ENCODE data around the gene COX8C. TPM values are rescaled to one million over a fixed set of nuclear protein-coding genes. Genes with fewer than 3 reads are reported as not detected.

Gene COX8C
- polyA plus RNA-seq, 1 donor from 2014 or later = not detected

- no peaks in the 10 kb centered on the region for H3K9me3 ChIP-seq (ENCODE audit: low read length)
- no peaks in the 10 kb centered on the region for H3F3A ChIP-seq (ENCODE audit: insufficient read depth, low read length, poor library complexity, severe bottlenecking)
- no peak overlapping the region for H3K9ac ChIP-seq (ENCODE audit: low read length)
- no peak overlapping the region for H2AFZ ChIP-seq (ENCODE audit: low read depth, low read length)
- H3K27ac ChIP-seq (ENCODE audit: low read length) = no peak overlapping the region
- TF ChIP-seq EP300 (conservative IDR thresholded peaks at IDR 0.05; ENCODE audit: poor library complexity, severe bottlenecking) = no peak
- TF ChIP-seq CTCF (IDR thresholded peaks at IDR 0.05; ENCODE audit: poor library complexity, severe bottlenecking) = no peak
- no peak for TF ChIP-seq RAD21 (conservative IDR thresholded peaks at IDR 0.05)
- no peak for TF ChIP-seq EZH2 (IDR thresholded peaks at IDR 0.05; ENCODE audit: borderline replicate concordance, insufficient read depth, low read length, poor library complexity, severe bottlenecking)
- no peak for TF ChIP-seq SMC3 (conservative IDR thresholded peaks at IDR 0.05; ENCODE audit: poor library complexity)
- no peak for TF ChIP-seq TAF1 (IDR thresholded peaks at IDR 0.05; ENCODE audit: low read depth)
- no peak for TF ChIP-seq MXI1 (conservative IDR thresholded peaks at IDR 0.05; ENCODE audit: poor library complexity, severe bottlenecking)
- TF ChIP-seq REST (IDR thresholded peaks at IDR 0.05; ENCODE audit: borderline replicate concordance) = no peak
- no peak for TF ChIP-seq POLR2AphosphoS5 (IDR thresholded peaks at IDR 0.05)
- H3K36me3 ChIP-seq (ENCODE audit: insufficient read depth, low read length) = no peaks in the 10 kb centered on the region
- H3K4me3 ChIP-seq (ENCODE audit: low read length) = no peak overlapping the region
- H3K27me3 ChIP-seq (ENCODE audit: insufficient read depth, low read depth, low read length) = no peaks in the 10 kb centered on the region
- H3K9me2 ChIP-seq (ENCODE audit: insufficient read depth, low read length) = no peaks in the 10 kb centered on the region
- H3K79me2 ChIP-seq (replicated peaks; ENCODE audit: insufficient read depth, low read length) = peaks cover 55% of the 10 kb centered on the region
- H3K4me2 ChIP-seq (ENCODE audit: low read length) = no peak overlapping the region
- H4K20me1 ChIP-seq (ENCODE audit: insufficient read depth) = no peaks in the 10 kb centered on the region
Measured at GRCh38 chr14:93323600-93324174, 23.3 kb upstream of the COX8C start.

GRCh38 chr14:93326196-93326595, 20.8 kb upstream of the COX8C start:
- Histone ChIP-seq H3K36me3 (ENCODE audit: insufficient read depth, low read length) (no peaks in the 10 kb centered on the region), H4K20me1 (ENCODE audit: insufficient read depth) (no peaks in the 10 kb centered on the region), H3K9me3 (ENCODE audit: low read length) (no peaks in the 10 kb centered on the region), H3K4me3 (ENCODE audit: low read length) (no peak overlapping the region), H3K9ac (ENCODE audit: low read length) (no peak overlapping the region), H3K27ac (ENCODE audit: low read length) (no peak overlapping the region), H3K9me2 (ENCODE audit: insufficient read depth, low read length) (no peaks in the 10 kb centered on the region), H3F3A (ENCODE audit: insufficient read depth, low read length, poor library complexity, severe bottlenecking) (no peaks in the 10 kb centered on the region), H3K79me2 (replicated peaks; ENCODE audit: insufficient read depth, low read length) (peaks cover 80% of the 10 kb centered on the region), H3K4me2 (ENCODE audit: low read length) (no peak overlapping the region), H3K27me3 (ENCODE audit: insufficient read depth, low read depth, low read length) (no peaks in the 10 kb centered on the region), H2AFZ (ENCODE audit: low read depth, low read length) (no peak overlapping the region)
- TF ChIP-seq EP300 (conservative IDR thresholded peaks at IDR 0.05; ENCODE audit: poor library complexity, severe bottlenecking) (no peak), TAF1 (IDR thresholded peaks at IDR 0.05; ENCODE audit: low read depth) (no peak), SMC3 (conservative IDR thresholded peaks at IDR 0.05; ENCODE audit: poor library complexity) (no peak), REST (IDR thresholded peaks at IDR 0.05; ENCODE audit: borderline replicate concordance) (no peak), RAD21 (conservative IDR thresholded peaks at IDR 0.05) (no peak), EZH2 (IDR thresholded peaks at IDR 0.05; ENCODE audit: borderline replicate concordance, insufficient read depth, low read length, poor library complexity, severe bottlenecking) (no peak), CTCF (IDR thresholded peaks at IDR 0.05; ENCODE audit: poor library complexity, severe bottlenecking) (no peak), MXI1 (conservative IDR thresholded peaks at IDR 0.05; ENCODE audit: poor library complexity, severe bottlenecking) (no peak), POLR2AphosphoS5 (IDR thresholded peaks at IDR 0.05) (no peak)
